H9 (cell line): ENCODE data around the gene LBX1. TPM values are rescaled to one million over a fixed set of nuclear protein-coding genes. Genes with fewer than 3 reads are reported as not detected.

Experiments used
- DNase-seq: peaks from one replicate; pipeline ENCODE4 v3.0.0-alpha.2; 2017
- H2AFZ ChIP-seq: one replicate; pipeline ENCODE4 v1.6.1; 2013; ENCODE audit warnings: mild to moderate bottlenecking, low read length, control low read depth, moderate library complexity
- H2AK5ac ChIP-seq: 2 replicates; pipeline ENCODE4 v1.6.1; 2013; ENCODE audit warnings: low read length, control low read depth, mixed read lengths; ENCODE audit not compliant: insufficient read length
- H2BK120ac ChIP-seq: one replicate; pipeline ENCODE4 v1.6.1; 2013; ENCODE audit warnings: low read depth, mild to moderate bottlenecking, low read length, control low read depth, inconsistent platforms; ENCODE audit not compliant: poor library complexity, severe bottlenecking
- H2BK12ac ChIP-seq: 2 replicates; pipeline ENCODE4 v1.6.1; 2013; ENCODE audit warnings: low read length, control low read depth, mixed read lengths, low read depth; ENCODE audit not compliant: insufficient read length
- H2BK15ac ChIP-seq: 2 replicates; pipeline ENCODE4 v1.6.1; 2013; ENCODE audit warnings: low read depth, low read length, control low read depth
- H2BK20ac ChIP-seq: one replicate; pipeline ENCODE4 v1.6.1; 2013; ENCODE audit warnings: low read depth, mild to moderate bottlenecking, low read length, control low read depth, inconsistent platforms; ENCODE audit not compliant: poor library complexity, severe bottlenecking
- H2BK5ac ChIP-seq: 2 replicates; pipeline ENCODE4 v1.6.1; 2013; ENCODE audit warnings: low read length, control low read depth, mixed read lengths; ENCODE audit not compliant: insufficient read length
- H3K14ac ChIP-seq: 2 replicates; pipeline ENCODE4 v1.6.1; 2013; ENCODE audit warnings: low read length, control low read depth; ENCODE audit not compliant: insufficient read depth
- H3K18ac ChIP-seq: 2 replicates; pipeline ENCODE4 v1.6.1; 2013; ENCODE audit warnings: low read depth, mild to moderate bottlenecking, mixed read lengths, low read length, control low read depth; ENCODE audit not compliant: insufficient read length
- H3K23ac ChIP-seq: 2 replicates; pipeline ENCODE4 v1.6.1; 2013; ENCODE audit warnings: low read length, control low read depth, mixed read lengths, low read depth; ENCODE audit not compliant: insufficient read length
- H3K23me2 ChIP-seq: 2 replicates; pipeline ENCODE4 v1.6.1; 2013; ENCODE audit warnings: low read depth, mild to moderate bottlenecking, mixed read lengths, low read length, control low read depth; ENCODE audit not compliant: insufficient read length, poor library complexity, severe bottlenecking
- H3K27ac ChIP-seq: 2 replicates; pipeline ENCODE4 v1.5.1; 2013; ENCODE audit warnings: low read length, control low read depth, mixed read lengths, low read depth; ENCODE audit not compliant: insufficient read length
- H3K27me3 ChIP-seq: 2 replicates; pipeline ENCODE4 v1.6.1; 2013; ENCODE audit warnings: low read length, control low read depth, inconsistent platforms; ENCODE audit not compliant: insufficient read depth
- H3K4ac ChIP-seq: 2 replicates; pipeline ENCODE4 v1.6.1; 2013; ENCODE audit warnings: low read depth, mild to moderate bottlenecking, control low read depth, inconsistent platforms, low read length, moderate library complexity
- H3K4me1 ChIP-seq: 2 replicates; pipeline ENCODE4 v1.6.1; 2013; ENCODE audit warnings: low read length, control low read depth, inconsistent platforms; ENCODE audit not compliant: insufficient read depth
- H3K4me2 ChIP-seq: 2 replicates; pipeline ENCODE4 v1.6.1; 2013; ENCODE audit warnings: low read length, control low read depth, mixed read lengths; ENCODE audit not compliant: insufficient read length, insufficient read depth
- H3K56ac ChIP-seq: 2 replicates; pipeline ENCODE4 v1.6.1; 2013; ENCODE audit warnings: low read depth, mild to moderate bottlenecking, mixed read lengths, low read length, control low read depth; ENCODE audit not compliant: insufficient read length
- H3K79me1 ChIP-seq: 2 replicates; pipeline ENCODE4 v1.6.1; 2013; ENCODE audit warnings: low read depth, mild to moderate bottlenecking, moderate library complexity, low read length, control low read depth, inconsistent platforms; ENCODE audit not compliant: insufficient read depth, poor library complexity, severe bottlenecking
- H3K79me2 ChIP-seq: 2 replicates; pipeline ENCODE4 v1.6.1; 2013; ENCODE audit warnings: low read length, control low read depth, inconsistent platforms; ENCODE audit not compliant: insufficient read depth
- H3K9ac ChIP-seq: 2 replicates; pipeline ENCODE4 v1.6.1; 2013; ENCODE audit warnings: low read length, control low read depth, mixed read lengths; ENCODE audit not compliant: insufficient read length; ENCODE audit errors: extremely low read depth
- H3K9me3 ChIP-seq: one replicate; pipeline ENCODE4 v1.6.1; 2013; ENCODE audit warnings: low read depth, low read length, inconsistent platforms; ENCODE audit not compliant: control insufficient read depth
- H3T11ph ChIP-seq: one replicate; pipeline ENCODE4 v1.6.1; 2013; ENCODE audit warnings: mild to moderate bottlenecking, low read length, control low read depth, inconsistent platforms
- H4K20me1 ChIP-seq: one replicate; pipeline ENCODE4 v1.6.1; 2013; ENCODE audit not compliant: control insufficient read depth, insufficient read length, insufficient read depth
- H4K5ac ChIP-seq: 2 replicates; pipeline ENCODE4 v1.6.1; 2013; ENCODE audit warnings: low read depth, mild to moderate bottlenecking, mixed read lengths, low read length, control low read depth; ENCODE audit not compliant: insufficient read length
- H4K8ac ChIP-seq: replicated peaks from 2 replicates; pipeline ENCODE4 v1.6.1; 2013; ENCODE audit warnings: low read length, control low read depth, mixed read lengths, low read depth; ENCODE audit not compliant: insufficient read length
- H4K91ac ChIP-seq: 2 replicates; pipeline ENCODE4 v1.6.1; 2013; ENCODE audit warnings: low read depth, mild to moderate bottlenecking, moderate library complexity, mixed read lengths, low read length, control low read depth; ENCODE audit not compliant: insufficient read length
- H3K27ac Mint-ChIP-seq, 3 experiments: 2 replicates in 2 of 3; 3 replicates in 1 of 3; pipeline ENCODE4 v1.8.0; 2020 to 2021; ENCODE audit warnings: mixed read lengths in 3 of 3, mild to moderate bottlenecking in 1 of 3, moderate library complexity in 1 of 3
- H3K27me3 Mint-ChIP-seq: 2 replicates; pipeline ENCODE4 v1.8.0; 2021; ENCODE audit warnings: low read depth, mild to moderate bottlenecking, moderate library complexity, mixed read lengths
- H3K36me3 Mint-ChIP-seq, 3 experiments: 2 replicates in 2 of 3; 3 replicates in 1 of 3; pipeline ENCODE4 v1.8.0; 2020 to 2021; ENCODE audit warnings: low read depth in 3 of 3, mixed read lengths in 3 of 3; ENCODE audit not compliant: insufficient read depth in 1 of 3
- H3K4me1 Mint-ChIP-seq, 2 experiments: 2 replicates each; pipeline ENCODE4 v1.8.0; 2020; ENCODE audit warnings: mixed read lengths in 2 of 2
- H3K4me3 Mint-ChIP-seq, 2 experiments: 2 replicates in 1 of 2; 3 replicates in 1 of 2; pipeline ENCODE4 v1.8.0; 2020 to 2021; ENCODE audit warnings: mild to moderate bottlenecking in 2 of 2, mixed read lengths in 2 of 2, moderate library complexity in 1 of 2
- H3K9me3 Mint-ChIP-seq, 2 experiments: 2 replicates in 1 of 2; 3 replicates in 1 of 2; pipeline ENCODE4 v1.8.0; 2020; ENCODE audit warnings: mild to moderate bottlenecking in 2 of 2, mixed read lengths in 2 of 2, moderate library complexity in 1 of 2
- CTCF ChIP-seq: fragments of 200-600 bp; sonication (generic); conservative IDR thresholded peaks from 3 replicates; pipeline ENCODE4 v1.8.0; 2021; ENCODE audit warnings: antibody characterized with exemption, mild to moderate bottlenecking
- WGBS: extraction: QIAGEN DNeasy Blood & Tissue Kit; methylation state at CpG from one replicate; pipeline ENCODE4 v1.1.7; 2013; ENCODE audit warnings: missing lambda C conversion rate, low lambda C conversion rate, mixed read lengths; ENCODE audit not compliant: insufficient read length; ENCODE audit errors: extremely low coverage; 5-methylcytosine and 5-hydroxymethylcytosine counted together
- total RNA-seq: library from RNA; stranded (reverse); gene quantifications from 2 replicates; pipeline ENCODE4 v1.2.1, GENCODE V29; 2021

The LBX1 gene
- total RNA-seq, 1 experiment from 2014 or later, result not detected

GRCh38 chr10:101234333-101234732 lies 5.1 kb upstream of the LBX1 start:
- H2BK5ac ChIP-seq, result no peak overlapping the region
- H3T11ph ChIP-seq, result no peak overlapping the region
- no peaks in the 10 kb centered on the region; the same call in 1 of the 2 replicates for H3K79me2 ChIP-seq
- no peak overlapping the region for H4K91ac ChIP-seq
- H3K4me1 ChIP-seq, result no peaks in the 10 kb centered on the region
- no CpG with 5 or more reads among the region's 1 CpG for WGBS
- no peak overlapping the region for H3K4ac ChIP-seq
- no peak overlapping the region for H3K4me3 Mint-ChIP-seq
- H3K4me1 Mint-ChIP-seq, result peaks cover 22 to 31% of the 10 kb centered on the region in 2 experiments
- no peak overlapping the region for H2BK20ac ChIP-seq
- no peak for DNase-seq
- H3K27me3 ChIP-seq, result peaks cover 99% of the 10 kb centered on the region
- H3K56ac ChIP-seq, result no peak overlapping the region
- no peaks in the 10 kb centered on the region; a peak in 1 of 7 replicates for H3K36me3 Mint-ChIP-seq
- no peaks in the 10 kb centered on the region for H3K9me3 ChIP-seq
- H3K27me3 Mint-ChIP-seq, result peaks cover 100% of the 10 kb centered on the region
- no peak overlapping the region for H2BK120ac ChIP-seq
- H3K27ac ChIP-seq, result no peak overlapping the region
- H4K8ac ChIP-seq, result no peak overlapping the region
- H3K79me1 ChIP-seq, result no peaks in the 10 kb centered on the region
- H4K5ac ChIP-seq, result no peak overlapping the region
- no peak overlapping the region for H3K27ac Mint-ChIP-seq
- peaks cover 7% of the 10 kb centered on the region for H3K23me2 ChIP-seq
- TF ChIP-seq CTCF, result no peak
- H2AK5ac ChIP-seq, result no peak overlapping the region
- no peak overlapping the region for H2BK15ac ChIP-seq
- no peak overlapping the region for H3K18ac ChIP-seq
- no peak overlapping the region for H3K9ac ChIP-seq
- H3K9me3 Mint-ChIP-seq, result peaks cover 4 to 5% of the 10 kb centered on the region in 2 experiments; a peak in 2 of 5 replicates
- H3K23ac ChIP-seq, result no peak overlapping the region
- no peak overlapping the region for H2AFZ ChIP-seq
- no peak overlapping the region for H2BK12ac ChIP-seq
- no peak overlapping the region for H3K4me2 ChIP-seq
- no peak overlapping the region for H3K14ac ChIP-seq
- H4K20me1 ChIP-seq, result no peaks in the 10 kb centered on the region
